ENCODE results near the gene TSPAN6.

The TSPAN6 gene

DNA sequence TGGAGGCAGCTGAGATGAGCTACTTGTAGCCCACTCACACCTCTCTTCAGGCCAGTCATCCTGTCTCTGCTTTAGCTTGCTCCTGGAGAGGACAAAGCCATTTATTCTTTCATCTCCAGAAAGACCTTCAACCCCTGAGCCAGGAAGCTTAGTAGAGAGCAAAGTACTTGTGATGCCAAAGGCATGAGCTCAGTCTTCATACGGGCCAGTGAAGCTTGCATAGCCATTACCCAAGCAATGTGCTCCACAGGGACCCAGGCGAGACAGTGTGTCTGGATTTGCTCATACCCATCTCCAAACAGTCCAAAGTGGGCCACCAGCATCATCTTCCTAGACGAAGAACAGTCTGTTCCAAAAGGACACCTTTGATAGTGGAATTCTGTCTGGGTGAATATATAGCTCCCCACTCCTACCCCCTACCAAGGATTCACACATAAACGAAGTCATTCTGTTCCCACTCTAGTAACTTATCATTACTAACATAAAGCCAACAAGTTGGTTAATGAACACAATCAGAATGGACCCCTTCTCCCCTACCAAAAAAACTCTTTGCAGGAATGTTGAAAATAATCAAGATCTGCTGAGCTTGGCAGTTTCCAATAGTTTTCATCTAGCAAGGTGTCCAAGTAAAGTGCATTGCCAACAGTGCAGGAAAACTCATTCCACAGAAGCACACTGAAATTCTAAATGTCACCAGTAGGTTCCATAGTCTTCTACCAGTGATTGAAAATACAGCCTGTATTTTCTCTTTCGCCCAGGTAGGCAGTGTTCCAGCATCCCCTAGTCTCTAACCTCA, 45.2 kb downstream of the TSPAN6 start:
- TF ChIP-seq RARB (CRISPR knock-in tag; IDR thresholded peaks at IDR 0.05) (no peak), PPARA (CRISPR knock-in tag; IDR thresholded peaks at IDR 0.05; ENCODE audit: borderline replicate concordance) (no peak), OSR1 (CRISPR knock-in tag; IDR thresholded peaks at IDR 0.05) (no peak), SNAI2 (CRISPR knock-in tag; IDR thresholded peaks at IDR 0.05) (no peak), ARNTL (CRISPR knock-in tag; IDR thresholded peaks at IDR 0.05; ENCODE audit: borderline replicate concordance, low read depth) (no peak), ZNF565 (CRISPR knock-in tag; conservative IDR thresholded peaks at IDR 0.05; ENCODE audit: low read depth) (no peak), ZC3H10 (CRISPR knock-in tag; IDR thresholded peaks at IDR 0.05) (no peak), GLIS3 (CRISPR knock-in tag; IDR thresholded peaks at IDR 0.05) (no peak)
- TF ChIP-seq, protein P1, sequence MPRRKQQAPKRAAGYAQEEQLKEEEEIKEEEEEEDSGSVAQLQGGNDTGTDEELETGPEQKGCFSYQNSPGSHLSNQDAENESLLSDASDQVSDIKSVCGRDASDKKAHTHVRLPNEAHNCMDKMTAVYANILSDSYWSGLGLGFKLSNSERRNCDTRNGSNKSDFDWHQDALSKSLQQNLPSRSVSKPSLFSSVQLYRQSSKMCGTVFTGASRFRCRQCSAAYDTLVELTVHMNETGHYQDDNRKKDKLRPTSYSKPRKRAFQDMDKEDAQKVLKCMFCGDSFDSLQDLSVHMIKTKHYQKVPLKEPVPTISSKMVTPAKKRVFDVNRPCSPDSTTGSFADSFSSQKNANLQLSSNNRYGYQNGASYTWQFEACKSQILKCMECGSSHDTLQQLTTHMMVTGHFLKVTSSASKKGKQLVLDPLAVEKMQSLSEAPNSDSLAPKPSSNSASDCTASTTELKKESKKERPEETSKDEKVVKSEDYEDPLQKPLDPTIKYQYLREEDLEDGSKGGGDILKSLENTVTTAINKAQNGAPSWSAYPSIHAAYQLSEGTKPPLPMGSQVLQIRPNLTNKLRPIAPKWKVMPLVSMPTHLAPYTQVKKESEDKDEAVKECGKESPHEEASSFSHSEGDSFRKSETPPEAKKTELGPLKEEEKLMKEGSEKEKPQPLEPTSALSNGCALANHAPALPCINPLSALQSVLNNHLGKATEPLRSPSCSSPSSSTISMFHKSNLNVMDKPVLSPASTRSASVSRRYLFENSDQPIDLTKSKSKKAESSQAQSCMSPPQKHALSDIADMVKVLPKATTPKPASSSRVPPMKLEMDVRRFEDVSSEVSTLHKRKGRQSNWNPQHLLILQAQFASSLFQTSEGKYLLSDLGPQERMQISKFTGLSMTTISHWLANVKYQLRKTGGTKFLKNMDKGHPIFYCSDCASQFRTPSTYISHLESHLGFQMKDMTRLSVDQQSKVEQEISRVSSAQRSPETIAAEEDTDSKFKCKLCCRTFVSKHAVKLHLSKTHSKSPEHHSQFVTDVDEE (CRISPR knock-in tag; IDR thresholded peaks at IDR 0.05): no peak
- no peak for ATAC-seq

DNA sequence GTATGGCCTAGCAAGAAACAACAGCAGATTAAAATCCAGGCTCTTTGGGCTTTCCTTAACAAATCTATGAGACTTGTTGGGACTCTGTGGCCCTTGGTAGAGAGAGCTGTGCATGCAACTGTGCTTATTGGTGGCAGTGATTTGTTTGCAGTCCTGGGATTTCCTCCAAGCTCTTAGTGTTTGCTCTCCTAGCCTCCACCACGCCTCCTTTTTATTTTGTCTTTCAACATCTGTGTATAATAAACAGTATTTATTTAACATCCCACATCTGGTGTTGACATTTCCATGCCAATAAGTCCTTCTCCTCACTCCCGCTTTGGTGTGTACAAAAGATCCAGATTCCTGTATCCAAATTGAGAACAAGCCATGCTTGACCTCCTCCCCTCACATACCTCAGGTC, 48.7 kb downstream of the TSPAN6 start:
- no peak for ATAC-seq
- TF ChIP-seq, protein P2, sequence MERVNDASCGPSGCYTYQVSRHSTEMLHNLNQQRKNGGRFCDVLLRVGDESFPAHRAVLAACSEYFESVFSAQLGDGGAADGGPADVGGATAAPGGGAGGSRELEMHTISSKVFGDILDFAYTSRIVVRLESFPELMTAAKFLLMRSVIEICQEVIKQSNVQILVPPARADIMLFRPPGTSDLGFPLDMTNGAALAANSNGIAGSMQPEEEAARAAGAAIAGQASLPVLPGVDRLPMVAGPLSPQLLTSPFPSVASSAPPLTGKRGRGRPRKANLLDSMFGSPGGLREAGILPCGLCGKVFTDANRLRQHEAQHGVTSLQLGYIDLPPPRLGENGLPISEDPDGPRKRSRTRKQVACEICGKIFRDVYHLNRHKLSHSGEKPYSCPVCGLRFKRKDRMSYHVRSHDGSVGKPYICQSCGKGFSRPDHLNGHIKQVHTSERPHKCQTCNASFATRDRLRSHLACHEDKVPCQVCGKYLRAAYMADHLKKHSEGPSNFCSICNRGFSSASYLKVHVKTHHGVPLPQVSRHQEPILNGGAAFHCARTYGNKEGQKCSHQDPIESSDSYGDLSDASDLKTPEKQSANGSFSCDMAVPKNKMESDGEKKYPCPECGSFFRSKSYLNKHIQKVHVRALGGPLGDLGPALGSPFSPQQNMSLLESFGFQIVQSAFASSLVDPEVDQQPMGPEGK (CRISPR knock-in tag; IDR thresholded peaks at IDR 0.05; ENCODE audit: borderline replicate concordance): no peak

DNA sequence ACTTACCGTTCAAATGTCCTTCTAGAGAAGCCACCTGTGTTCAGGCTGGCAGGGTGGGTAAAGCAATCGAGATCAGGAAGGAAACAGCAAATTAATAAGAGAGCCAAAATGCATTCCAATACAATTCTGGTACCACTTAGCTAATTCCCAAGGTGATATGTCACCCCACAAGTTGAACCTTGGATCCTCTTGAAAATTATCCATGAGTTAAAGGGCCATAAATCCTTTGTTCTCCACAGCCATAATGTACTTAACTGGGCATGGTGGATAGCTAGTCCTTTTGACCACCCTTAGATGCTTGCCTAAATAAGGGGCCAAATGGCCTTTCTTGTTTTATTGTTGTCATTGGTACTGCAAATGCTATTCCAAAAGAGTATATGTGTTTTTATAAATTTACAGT, 49.9 kb downstream of the TSPAN6 start:
- no peak for ATAC-seq

More for the DNA sequence above, 49.9 kb downstream of the TSPAN6 start:
- TF ChIP-seq ZFP30 (CRISPR knock-in tag; IDR thresholded peaks at IDR 0.05) (no peak), PPARA (CRISPR knock-in tag; IDR thresholded peaks at IDR 0.05; ENCODE audit: borderline replicate concordance) (no peak), ARNTL (CRISPR knock-in tag; IDR thresholded peaks at IDR 0.05; ENCODE audit: borderline replicate concordance, low read depth) (no peak), CSDC2 (CRISPR knock-in tag; IDR thresholded peaks at IDR 0.05) (no peak), RARB (CRISPR knock-in tag; IDR thresholded peaks at IDR 0.05) (no peak), BACH2 (CRISPR knock-in tag; IDR thresholded peaks at IDR 0.05; ENCODE audit: borderline replicate concordance) (no peak), ZC3H10 (CRISPR knock-in tag; IDR thresholded peaks at IDR 0.05) (no peak), TCF4 (CRISPR knock-in tag; IDR thresholded peaks at IDR 0.05; ENCODE audit: borderline replicate concordance) (no peak), OSR1 (CRISPR knock-in tag; IDR thresholded peaks at IDR 0.05) (no peak)
- TF ChIP-seq, protein P1 (CRISPR knock-in tag; IDR thresholded peaks at IDR 0.05): no peak
- TF ChIP-seq, protein P3, sequence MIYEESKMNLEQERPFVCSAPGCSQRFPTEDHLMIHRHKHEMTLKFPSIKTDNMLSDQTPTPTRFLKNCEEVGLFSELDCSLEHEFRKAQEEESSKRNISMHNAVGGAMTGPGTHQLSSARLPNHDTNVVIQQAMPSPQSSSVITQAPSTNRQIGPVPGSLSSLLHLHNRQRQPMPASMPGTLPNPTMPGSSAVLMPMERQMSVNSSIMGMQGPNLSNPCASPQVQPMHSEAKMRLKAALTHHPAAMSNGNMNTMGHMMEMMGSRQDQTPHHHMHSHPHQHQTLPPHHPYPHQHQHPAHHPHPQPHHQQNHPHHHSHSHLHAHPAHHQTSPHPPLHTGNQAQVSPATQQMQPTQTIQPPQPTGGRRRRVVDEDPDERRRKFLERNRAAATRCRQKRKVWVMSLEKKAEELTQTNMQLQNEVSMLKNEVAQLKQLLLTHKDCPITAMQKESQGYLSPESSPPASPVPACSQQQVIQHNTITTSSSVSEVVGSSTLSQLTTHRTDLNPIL (CRISPR knock-in tag; IDR thresholded peaks at IDR 0.05; ENCODE audit: low read depth): no peak
- TF ChIP-seq, protein P4, sequence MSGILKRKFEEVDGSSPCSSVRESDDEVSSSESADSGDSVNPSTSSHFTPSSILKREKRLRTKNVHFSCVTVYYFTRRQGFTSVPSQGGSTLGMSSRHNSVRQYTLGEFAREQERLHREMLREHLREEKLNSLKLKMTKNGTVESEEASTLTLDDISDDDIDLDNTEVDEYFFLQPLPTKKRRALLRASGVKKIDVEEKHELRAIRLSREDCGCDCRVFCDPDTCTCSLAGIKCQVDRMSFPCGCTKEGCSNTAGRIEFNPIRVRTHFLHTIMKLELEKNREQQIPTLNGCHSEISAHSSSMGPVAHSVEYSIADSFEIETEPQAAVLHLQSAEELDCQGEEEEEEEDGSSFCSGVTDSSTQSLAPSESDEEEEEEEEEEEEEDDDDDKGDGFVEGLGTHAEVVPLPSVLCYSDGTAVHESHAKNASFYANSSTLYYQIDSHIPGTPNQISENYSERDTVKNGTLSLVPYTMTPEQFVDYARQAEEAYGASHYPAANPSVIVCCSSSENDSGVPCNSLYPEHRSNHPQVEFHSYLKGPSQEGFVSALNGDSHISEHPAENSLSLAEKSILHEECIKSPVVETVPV (CRISPR knock-in tag; IDR thresholded peaks at IDR 0.05): no peak

Measured in SK-N-SH treated with all-trans-retinoic acid at 6 μM for 48 hours (cell line).